ENCODE data around the gene TBXAS1.

TBXAS1 gene

DNA sequence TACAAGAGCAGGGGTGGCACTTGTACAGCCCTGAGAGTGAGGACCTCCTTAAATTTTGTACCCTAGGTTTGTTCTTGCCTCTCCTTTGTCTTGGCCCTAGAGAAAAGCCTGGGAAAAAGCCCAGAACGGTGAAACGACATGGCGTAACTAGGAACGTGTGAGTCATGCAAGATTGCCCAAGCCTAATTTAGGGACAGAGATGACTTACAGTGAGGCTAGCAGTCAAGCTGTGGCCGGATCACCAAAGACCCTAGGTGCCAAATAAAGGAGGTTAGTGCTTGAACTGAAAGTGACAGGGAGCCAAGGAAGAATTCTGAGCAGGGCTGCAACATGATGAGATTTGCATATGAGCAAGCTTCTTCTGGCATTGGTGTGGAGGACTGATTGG lies 25.1 kb downstream of the TBXAS1 start:
- no peak for DNase-seq (ENCODE audit: low read depth in 3 of 3, low spot score in 1 of 3)

DNA sequence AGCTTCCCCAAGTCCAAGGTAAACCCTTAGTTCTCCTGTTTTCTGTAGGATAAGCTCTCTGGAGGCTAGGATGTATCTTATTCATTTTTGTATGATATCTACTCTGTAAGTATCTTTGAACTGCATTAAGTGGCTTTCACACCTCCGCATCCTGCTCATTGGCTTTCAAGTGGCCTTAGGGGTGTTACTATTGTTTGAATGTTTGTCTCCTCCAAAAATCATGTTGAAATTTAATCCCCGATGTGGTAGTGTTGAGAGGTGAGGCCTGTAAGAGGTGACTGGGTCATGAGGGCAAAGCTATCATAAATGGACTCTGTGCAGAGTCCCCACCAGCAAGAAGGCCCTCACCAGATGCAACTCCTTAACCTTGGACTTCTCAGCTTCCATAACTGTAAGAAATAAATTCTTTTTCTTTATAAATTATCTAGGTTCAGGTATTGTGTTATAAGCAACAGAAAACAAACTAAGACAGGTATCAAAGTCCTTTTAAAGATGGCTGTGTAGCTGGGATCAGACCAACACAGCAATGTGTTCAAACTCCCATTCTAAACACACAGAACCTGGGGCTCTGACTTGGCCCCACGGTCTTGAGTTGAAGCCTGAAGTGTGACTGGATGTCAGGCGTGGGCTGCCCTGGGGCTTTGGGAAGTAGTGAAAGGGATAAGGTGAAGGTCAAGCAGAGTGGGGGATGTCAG lies 25.9 kb downstream of the TBXAS1 start:
- no peak for DNase-seq (ENCODE audit: low read depth in 3 of 3, low spot score in 1 of 3)

DNA sequence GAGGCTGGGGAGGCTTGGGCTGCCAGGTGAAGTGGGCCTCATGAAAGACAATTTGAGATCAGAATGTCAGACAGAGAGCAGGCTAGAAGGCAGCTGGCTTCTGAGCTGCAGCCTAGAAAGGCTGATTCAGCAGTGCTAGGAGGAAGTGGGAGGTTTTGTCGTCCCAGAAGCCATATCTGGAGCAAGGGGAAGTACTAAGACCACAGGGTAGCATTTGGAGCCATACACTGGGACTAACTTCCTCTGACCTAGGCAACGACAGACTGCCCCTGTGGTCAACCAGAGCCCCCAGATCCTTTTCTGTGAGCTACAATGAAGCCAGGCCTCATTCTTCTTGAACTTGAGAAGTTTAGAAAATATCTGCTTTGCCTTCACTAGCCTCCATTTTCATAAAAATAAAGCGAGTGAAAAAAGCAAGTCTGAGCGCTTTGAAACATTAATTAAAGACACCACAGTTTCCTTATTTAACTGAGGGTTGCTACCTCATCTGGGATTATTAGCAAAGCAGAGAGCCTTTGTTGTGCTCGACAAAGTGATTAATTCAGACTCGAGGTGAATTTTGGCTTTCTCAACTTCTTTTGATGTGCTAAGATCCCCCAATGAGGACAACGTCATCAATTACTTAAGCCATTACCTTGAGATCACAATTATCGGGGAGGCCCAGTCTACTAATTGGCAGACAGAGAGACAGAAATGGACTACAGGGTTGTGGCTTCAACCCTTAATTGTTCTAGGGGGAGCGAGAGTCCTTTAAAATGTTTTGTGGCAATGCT lies 26.6 kb downstream of the TBXAS1 start:
- DNase-seq (ENCODE audit: low read depth in 3 of 3, low spot score in 1 of 3): no peak

DNA sequence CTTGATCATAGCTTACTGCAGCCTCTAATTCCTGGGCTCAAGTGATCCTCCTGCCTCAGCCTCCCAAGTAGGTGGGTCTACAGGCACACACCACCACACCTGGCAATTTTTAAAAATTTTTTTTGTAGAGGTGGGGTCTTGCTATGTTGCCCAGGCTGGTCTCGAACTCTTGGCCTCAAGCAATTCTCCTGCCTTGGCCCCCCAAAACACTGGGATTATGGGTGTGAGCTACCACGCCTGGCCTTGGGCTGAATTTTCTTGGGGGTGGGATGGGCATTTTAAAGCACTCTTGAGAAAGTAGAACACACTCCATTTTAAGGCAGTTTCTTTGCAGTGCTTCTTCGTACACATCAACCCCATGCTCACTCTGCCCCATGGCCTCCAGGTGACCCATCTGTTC lies 28.7 kb downstream of the TBXAS1 start:
- DNase-seq (ENCODE audit: low read depth in 3 of 3, low spot score in 1 of 3): no peak

DNA sequence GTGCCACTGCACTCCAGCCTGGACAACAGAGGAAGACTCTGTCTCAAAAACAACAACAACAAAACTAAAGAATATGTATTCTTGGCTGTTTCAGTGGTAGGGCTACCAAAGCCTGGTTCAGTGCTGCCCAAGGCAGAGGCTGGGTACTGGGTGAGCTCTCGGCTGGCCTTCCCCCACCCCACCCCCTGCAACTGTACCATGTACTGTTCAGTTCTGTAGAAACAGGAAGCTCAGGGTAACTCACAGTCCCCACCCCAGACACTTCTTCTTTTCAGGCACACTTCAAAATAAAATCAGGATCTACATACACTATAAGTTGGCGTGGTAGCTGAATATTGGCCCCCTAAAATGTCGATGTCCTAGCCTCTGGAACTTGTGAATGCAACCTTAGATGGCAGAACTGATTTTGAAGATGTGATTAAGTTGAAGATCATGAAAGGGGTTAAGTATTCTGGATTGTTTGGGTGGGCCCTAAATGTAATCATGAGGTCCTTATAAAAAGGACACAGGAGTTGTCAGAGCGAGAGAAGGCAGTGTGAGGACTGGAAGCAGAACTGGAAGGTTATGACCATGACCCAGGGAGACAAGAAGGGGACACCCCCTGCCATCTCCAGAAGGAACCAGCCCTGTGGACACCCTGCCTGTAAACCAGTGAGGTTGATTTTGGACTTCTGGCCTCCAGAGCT lies 31.2 kb downstream of the TBXAS1 start:
- no peak for DNase-seq (ENCODE audit: low read depth in 3 of 3, low spot score in 1 of 3)

DNA sequence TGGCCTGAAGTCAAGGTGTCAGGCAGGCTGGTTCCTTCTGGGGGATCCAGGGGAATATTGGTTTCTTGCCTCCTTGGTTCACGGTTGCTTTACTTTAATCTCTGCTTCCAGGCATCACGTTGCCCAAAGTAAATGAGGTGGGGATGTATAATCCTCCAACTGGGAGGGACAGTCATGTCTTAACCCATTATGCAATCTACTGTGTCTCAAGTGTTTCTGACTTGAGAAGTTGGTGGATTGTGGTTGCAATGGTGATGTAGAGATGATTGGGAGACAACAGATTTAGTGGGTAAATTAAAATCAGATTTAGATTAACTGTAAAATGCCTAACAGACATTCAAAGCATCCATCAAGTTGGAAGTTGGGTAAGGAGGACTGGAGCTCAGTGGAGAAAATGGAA lies 32.7 kb downstream of the TBXAS1 start:
- DNase-seq (ENCODE audit: low read depth in 3 of 3, low spot score in 1 of 3): no peak

DNA sequence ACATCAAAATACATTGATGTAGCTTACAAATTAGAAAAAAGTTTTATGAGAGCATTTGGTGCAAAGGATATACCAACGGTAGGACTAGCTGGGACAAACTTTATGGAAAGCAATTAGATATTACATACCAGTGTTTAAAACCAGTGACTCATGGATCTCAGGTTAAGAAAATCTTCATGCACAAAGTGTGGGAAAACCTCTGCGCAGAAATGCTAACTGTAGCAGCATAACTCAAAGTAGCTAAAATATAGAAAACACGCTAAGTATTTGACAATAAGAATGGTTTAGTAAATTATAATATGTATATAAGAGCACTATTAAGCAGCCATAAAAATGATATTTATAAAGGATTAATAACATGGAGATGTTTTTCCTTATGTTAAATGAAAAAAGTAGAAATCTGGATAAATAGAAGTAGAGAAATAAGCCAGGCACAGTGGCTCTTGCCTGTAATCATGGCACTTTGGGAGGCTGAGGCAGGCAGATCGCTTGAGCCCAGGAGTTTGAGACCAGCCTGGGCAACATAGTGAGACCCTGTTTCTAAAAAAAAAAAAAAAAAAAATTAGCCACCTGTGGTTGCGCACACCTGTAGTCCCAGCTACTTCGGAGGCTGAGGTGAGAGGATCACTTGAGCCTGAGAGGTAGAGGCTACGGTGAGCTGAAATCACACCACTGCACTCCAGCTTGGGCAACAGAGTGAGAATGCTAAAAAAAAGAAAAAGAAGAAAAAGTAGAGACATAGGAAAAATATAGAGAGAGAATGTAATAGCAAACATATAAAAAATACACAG lies 37.2 kb downstream of the TBXAS1 start:
- DNase-seq (ENCODE audit: low read depth in 3 of 3, low spot score in 1 of 3): no peak

DNA sequence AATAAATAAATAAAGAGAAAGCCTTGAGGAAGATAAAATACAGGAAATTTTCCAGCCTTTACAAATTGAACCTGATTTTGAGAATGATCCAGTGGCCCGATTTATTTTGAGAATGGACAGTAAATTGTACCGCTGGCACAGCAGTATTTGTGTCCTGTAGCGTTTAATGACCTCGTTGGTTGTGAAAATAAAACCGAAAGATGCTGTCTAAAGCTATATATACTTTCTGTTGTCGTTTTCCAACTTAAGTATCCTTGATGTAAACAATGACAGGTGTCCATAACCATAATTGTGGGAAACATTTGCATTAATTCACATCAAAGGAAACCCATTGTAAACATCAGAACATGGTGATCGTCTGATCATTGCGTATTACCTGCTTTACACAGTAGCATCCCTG lies 38.8 kb downstream of the TBXAS1 start:
- DNase-seq (ENCODE audit: low read depth in 3 of 3, low spot score in 1 of 3): no peak

DNA sequence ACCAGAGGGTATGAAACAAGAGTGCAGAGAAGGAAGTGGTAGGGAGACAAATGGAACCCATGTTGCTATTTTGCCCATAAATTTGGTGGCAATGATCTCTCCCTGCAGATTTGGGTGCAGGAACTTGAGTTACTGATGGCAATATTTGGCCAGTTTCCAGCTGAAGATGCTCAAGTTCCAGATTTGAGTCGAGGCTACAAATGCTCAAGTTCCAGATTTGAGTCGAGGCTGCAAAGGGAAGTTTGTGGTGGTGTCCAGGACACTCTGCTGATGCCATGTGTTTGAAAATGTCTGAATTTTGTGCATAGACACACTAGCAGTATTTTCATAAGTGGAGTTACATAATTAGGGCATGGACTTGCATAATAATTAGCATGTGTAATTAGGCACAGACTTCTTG lies 40.8 kb downstream of the TBXAS1 start:
- DNase-seq (ENCODE audit: low read depth in 3 of 3, low spot score in 1 of 3): no peak

DNA sequence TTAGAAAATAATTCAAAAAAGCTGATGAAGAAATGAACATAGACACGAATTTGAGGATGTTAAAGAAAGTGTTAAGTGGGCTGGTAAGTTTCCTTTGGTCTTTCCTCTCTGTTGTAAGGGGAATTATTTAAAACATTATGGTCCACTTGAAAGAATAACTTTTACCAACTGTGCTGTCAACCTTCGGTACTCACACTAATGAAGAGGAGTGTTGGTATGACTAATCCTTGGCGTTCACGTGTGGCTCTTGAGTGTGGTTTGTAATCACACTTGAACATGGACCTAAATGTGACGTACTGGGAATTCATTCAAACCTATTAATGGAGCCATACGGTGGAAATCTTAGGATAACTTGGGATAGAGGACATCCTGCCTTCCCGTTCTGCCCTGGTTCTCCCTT lies 41.3 kb downstream of the TBXAS1 start:
- DNase-seq (ENCODE audit: low read depth in 3 of 3, low spot score in 1 of 3): no peak

DNA sequence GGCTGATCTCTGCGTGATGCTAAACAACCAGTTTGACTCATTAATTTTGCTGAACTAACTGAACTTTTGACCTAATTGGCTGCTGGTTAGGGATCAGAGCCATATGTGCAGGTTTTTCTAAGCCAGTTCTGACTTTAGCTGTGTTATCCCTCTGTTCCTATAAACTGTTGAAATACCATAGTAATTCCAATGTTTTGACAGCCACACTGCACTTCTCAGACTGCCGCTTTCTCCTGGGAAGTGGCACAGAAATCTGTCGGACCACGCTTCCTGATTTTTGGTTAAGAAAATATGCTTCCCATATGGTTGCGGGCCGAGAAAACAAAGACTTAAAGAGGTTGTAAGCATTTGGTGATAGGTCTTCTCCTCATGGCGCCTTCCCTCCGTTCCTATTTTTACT lies 42.3 kb downstream of the TBXAS1 start:
- DNase-seq (ENCODE audit: low read depth in 3 of 3, low spot score in 1 of 3): no peak

DNA sequence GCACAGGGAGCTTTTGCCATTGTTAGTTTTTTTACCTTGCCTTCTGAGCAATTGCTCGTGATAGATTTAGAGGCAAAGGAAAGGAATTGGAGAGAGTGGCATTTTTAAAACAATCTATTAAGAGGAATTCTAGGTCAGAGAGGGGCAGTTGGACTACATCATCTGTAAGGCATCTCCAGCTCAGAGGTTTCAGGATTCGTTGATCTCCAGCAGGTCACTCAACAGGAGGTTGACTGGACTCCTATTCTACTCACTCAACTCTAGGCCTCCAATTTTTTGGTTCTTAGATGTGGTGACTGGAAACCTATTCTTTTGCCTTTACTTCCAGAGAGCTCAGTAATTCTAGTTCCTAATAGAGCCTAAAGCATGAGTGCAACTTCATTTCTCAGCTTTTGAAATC lies 42.8 kb downstream of the TBXAS1 start:
- no peak for DNase-seq (ENCODE audit: low read depth in 3 of 3, low spot score in 1 of 3)

DNA sequence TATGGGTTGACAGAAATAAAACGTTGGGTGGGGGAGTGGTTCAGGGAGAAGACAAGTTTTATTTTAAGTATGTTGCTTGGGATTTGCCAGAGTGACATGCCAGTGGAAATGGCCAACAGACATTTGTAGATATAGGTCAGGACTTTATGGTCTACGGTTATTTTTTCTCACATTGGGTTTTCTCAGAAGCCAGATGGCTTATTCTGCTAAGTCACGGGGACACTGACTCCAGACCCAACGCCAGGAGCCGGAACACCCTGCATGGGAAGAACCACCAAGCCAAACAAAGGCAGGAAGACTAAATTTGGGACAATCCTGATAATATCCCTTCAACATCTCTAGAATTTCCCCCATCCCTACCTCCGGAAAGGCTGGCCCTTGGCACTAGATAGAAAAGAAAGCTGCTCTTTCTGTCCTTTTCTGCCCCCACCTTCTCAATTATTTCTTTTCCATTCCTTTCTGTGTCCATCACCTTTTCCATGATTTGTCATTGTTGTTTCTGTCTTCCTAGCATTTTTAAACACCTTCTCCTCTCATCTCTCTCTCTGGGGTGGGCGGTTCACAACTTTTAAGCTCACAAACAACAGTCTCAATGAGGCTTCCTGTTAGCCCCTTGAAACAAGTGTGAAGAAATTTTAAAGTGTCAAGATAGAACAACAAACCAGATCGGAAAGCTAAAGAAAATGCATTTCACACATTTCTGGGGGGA lies 44.7 kb downstream of the TBXAS1 start:
- DNase-seq (ENCODE audit: low read depth in 3 of 3, low spot score in 1 of 3): no peak

DNA sequence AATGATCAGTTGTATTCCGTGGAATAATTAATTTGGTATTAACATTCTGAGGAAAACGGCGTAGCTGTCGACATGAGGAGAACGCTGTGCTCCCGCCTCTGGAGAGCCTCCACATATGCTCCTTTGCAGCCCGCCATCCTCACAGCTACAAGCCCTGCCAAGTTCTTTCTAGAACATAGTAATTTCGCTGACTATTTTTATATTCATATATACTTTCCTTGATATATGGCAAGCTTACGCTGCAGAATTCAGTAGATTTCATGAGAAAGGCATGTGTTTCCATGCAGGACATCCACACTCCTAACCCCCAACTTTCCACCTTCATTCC lies 45.2 kb downstream of the TBXAS1 start:
- DNase-seq (ENCODE audit: low read depth in 3 of 3, low spot score in 1 of 3): no peak

DNA sequence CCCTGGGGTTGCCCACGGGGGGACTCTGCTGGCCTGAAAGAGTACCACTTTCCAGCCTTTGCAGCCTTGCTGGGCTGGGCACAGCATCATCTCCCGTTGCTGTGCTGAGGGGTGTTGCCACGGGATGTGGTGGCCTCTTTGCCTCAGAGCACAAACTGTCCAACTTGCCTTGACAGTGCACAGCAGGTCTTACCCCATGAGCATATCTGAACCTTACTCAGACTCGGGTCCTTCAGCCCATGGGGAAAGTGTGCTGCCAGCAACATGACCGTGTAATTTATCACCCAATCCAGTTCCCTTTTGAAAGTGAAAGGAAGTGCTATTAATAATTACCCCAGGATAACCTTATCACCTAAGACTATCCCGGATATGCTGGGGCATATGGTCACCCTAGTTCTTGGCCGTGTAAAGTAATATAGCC lies 46.8 kb downstream of the TBXAS1 start:
- no peak for DNase-seq (ENCODE audit: low read depth in 3 of 3, low spot score in 1 of 3)

DNA sequence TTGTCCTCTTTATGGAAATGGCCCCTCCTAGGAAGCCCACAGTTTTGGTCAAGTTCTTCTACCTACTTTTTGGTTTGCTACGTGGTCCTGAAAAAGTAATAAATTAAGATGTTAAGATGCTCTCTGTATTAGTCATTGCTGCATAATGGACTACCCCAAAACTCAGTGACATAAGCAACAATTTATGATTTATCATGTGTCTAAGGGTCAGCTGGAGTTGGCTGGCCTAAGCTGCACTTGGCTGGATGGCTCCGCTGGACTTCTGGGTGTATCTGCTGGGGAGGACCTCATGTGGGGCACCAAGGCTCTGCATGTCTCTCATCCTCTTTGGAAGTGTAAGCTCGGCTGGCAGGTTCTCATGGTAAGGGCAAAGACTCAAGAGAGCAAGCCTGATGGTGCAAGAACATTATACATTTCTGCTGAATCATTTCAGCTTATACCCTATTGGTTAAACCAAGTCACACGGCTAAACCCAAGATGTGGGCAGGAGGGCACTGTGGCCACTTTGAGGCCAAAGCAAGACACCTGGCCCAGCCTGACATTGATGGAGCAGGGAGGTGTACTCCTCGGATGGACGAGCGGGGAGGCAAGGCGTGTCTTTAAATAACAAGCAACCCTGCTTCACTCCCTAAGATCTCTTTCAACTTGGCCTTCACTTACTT lies 47.7 kb downstream of the TBXAS1 start:
- no peak for DNase-seq (ENCODE audit: low read depth in 3 of 3, low spot score in 1 of 3)

DNA sequence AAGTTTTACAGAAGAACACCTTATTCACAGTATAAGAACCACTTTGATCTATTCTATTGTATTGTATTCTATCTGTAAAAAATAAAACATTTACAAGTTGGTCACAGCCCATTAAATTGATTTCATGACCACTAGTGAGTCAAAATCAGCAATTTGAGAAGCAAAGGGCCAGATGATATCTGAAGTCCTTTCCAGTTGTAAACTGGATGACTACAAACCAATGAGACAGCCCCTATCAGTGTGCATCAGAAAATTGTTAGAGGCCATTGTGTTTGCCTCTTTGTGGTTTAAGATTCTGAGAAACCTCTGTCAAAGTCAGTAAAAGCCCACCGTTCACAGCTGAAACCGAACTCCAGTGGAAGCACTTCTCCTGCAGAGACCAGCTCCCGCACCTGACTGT lies 54.8 kb downstream of the TBXAS1 start:
- DNase-seq (ENCODE audit: low read depth in 3 of 3, low spot score in 1 of 3): no peak

DNA sequence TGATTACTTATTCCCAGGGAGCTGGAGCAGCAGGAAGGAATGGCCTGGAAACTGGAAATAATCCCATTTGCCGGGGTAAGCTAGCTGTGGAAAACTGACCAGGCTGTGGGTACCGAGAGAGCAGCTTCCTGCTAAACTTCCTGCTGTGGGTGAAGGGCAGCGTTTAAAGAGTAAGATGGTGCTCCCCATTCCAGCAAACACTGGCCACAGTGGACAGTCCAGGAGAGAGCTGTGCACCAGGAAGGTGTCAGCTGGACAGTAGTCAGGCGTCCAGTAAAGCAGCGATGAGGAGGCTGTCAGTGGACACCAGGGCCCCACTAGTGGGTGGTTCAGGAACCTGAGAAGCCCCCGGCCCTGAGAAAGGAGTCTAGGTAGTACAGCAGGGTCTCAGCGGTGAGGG lies 55.4 kb downstream of the TBXAS1 start:
- DNase-seq (ENCODE audit: low read depth in 3 of 3, low spot score in 1 of 3): no peak

DNA sequence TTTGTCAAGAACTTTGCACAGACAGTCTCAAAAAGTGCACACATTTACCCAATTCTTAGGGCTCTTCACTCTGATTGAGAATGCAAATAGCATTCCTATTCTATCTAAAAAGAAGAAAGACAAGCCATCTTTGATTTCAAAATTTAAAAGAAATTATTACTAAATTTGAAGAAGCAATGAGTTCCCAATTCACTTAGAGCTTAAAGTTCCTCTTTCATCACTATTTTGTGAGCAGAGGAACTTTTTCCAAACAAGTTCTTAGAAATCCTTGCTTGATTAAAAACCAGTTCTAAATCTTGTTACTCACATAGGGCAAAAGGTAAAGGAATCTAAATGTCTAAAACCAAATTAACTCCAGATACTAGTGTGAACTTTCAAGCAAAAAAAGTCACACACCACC lies 56.4 kb downstream of the TBXAS1 start:
- DNase-seq (ENCODE audit: low read depth in 3 of 3, low spot score in 1 of 3): no peak

DNA sequence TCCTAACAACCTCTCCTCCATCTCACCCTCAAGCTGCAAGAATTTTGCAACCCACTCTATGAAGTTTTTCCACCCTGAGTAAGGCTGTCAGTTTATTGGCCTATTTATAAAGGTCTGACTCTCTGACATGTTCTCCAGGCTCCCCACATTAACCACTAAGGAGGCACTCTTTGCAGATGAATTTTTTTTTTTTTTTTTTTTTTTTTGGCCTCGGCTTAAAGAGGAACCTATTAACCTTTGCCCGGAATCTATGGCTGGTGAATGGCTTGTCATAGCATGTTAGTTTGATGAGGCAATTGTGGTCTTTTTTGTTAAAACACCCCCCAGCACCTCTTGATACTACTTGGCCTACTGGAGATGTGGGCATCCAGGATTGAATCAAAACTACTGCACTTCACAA lies 57.1 kb downstream of the TBXAS1 start:
- DNase-seq (ENCODE audit: low read depth in 3 of 3, low spot score in 1 of 3): no peak

DNA sequence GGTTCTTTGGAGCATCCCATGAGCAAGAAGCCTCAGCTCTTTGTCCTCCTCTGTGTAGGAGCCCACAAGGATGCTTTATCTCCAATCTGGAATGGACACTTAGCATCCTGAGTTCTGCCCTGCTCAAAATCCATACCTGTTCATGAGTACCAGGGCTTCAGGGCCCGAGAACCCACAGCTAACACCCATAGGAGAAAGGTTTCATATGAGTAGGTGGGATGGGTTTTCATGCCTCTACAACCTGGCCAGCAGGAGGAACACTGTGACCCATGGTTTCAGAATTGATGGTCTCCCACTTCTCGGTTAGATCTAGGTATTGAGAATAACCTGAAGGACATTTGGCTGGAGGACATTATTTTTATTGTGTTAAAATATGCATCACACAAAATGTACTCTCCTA lies 57.8 kb downstream of the TBXAS1 start:
- no peak for DNase-seq (ENCODE audit: low read depth in 3 of 3, low spot score in 1 of 3)
